ENCODE data around the gene GMEB2. TPM values are rescaled to one million over a fixed set of nuclear protein-coding genes. Genes with fewer than 3 reads are reported as not detected.

GMEB2 gene
- total RNA-seq, 1 experiment from 2014 or later = 14.3 TPM

- Mint-ChIP-seq H3K36me3 (ENCODE audit: insufficient read depth in 1 of 3, low read depth in 3 of 3) (peaks cover 0 to 7% (median under 1%) of the 10 kb centered on the region in 3 experiments; a peak in 4 of 7 replicates), H3K9me3 (no peaks in the 10 kb centered on the region), H3K27ac (peak overlapping the region in 2 of 3 experiments; percentile 68 to 82; a peak in 3 of 7 replicates), H3K4me1 (peaks cover 23 to 26% of the 10 kb centered on the region in 2 experiments), H3K4me3 (peak overlapping the region in 1 of 2 experiments; percentile 14; a peak in 1 of 5 replicates), H3K27me3 (ENCODE audit: low read depth) (no peaks in the 10 kb centered on the region; the same call in 1 of the 2 replicates)
- Histone ChIP-seq H2BK15ac (ENCODE audit: low read depth, low read length) (no peak overlapping the region), H2AFZ (ENCODE audit: low read length) (no peak overlapping the region), H4K20me1 (ENCODE audit: control insufficient read depth, insufficient read depth, insufficient read length) (no peaks in the 10 kb centered on the region), H3K56ac (ENCODE audit: insufficient read length, low read depth, low read length) (no peak overlapping the region), H4K8ac (replicated peaks; ENCODE audit: insufficient read length, low read depth, low read length) (no peak overlapping the region), H3K79me1 (ENCODE audit: insufficient read depth, low read depth, low read length, poor library complexity, severe bottlenecking) (peaks cover 4% of the 10 kb centered on the region), H3K23me2 (ENCODE audit: insufficient read length, low read depth, low read length, poor library complexity, severe bottlenecking) (peaks cover 10% of the 10 kb centered on the region), H3K27ac (ENCODE audit: insufficient read length, low read depth, low read length) (no peak overlapping the region), H3K18ac (ENCODE audit: insufficient read length, low read depth, low read length) (no peak overlapping the region), H3K9ac (ENCODE audit: extremely low read depth, insufficient read length, low read length) (no peak overlapping the region), H2BK20ac (ENCODE audit: low read depth, low read length, poor library complexity, severe bottlenecking) (no peak overlapping the region), H3K27me3 (ENCODE audit: insufficient read depth, low read length) (no peaks in the 10 kb centered on the region), H2BK5ac (ENCODE audit: insufficient read length, low read length) (no peak overlapping the region), H4K5ac (ENCODE audit: insufficient read length, low read depth, low read length) (no peak overlapping the region), H3K14ac (ENCODE audit: insufficient read depth, low read length) (no peak overlapping the region), H2BK12ac (ENCODE audit: insufficient read length, low read depth, low read length) (no peak overlapping the region), H3K79me2 (ENCODE audit: insufficient read depth, low read length) (peaks cover 3% of the 10 kb centered on the region; the same call in 1 of the 2 replicates), H3K9me3 (ENCODE audit: control insufficient read depth, low read depth, low read length) (no peaks in the 10 kb centered on the region), H3T11ph (ENCODE audit: low read length) (no peak overlapping the region), H2AK5ac (ENCODE audit: insufficient read length, low read length) (no peak overlapping the region), H4K91ac (ENCODE audit: insufficient read length, low read depth, low read length) (no peak overlapping the region), H3K4me1 (ENCODE audit: insufficient read depth, low read length) (no peaks in the 10 kb centered on the region; the same call in 1 of the 2 replicates), H3K23ac (ENCODE audit: insufficient read length, low read depth, low read length) (no peak overlapping the region), H3K4me2 (ENCODE audit: insufficient read depth, insufficient read length, low read length) (no peak overlapping the region), H3K4ac (ENCODE audit: low read depth, low read length) (no peak overlapping the region), H2BK120ac (ENCODE audit: low read depth, low read length, poor library complexity, severe bottlenecking) (no peak overlapping the region)
- WGBS (ENCODE audit: extremely low coverage, insufficient read length, low lambda C conversion rate) = no CpG with 5 or more reads among the region's 15 CpGs
- TF ChIP-seq, protein P1, sequence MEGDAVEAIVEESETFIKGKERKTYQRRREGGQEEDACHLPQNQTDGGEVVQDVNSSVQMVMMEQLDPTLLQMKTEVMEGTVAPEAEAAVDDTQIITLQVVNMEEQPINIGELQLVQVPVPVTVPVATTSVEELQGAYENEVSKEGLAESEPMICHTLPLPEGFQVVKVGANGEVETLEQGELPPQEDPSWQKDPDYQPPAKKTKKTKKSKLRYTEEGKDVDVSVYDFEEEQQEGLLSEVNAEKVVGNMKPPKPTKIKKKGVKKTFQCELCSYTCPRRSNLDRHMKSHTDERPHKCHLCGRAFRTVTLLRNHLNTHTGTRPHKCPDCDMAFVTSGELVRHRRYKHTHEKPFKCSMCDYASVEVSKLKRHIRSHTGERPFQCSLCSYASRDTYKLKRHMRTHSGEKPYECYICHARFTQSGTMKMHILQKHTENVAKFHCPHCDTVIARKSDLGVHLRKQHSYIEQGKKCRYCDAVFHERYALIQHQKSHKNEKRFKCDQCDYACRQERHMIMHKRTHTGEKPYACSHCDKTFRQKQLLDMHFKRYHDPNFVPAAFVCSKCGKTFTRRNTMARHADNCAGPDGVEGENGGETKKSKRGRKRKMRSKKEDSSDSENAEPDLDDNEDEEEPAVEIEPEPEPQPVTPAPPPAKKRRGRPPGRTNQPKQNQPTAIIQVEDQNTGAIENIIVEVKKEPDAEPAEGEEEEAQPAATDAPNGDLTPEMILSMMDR (conservative IDR thresholded peaks at IDR 0.05) = no peak
- DNase-seq = no peak
Measured at GRCh38 chr20:63624486-63624885, 2.4 kb downstream of the GMEB2 start.
